Stimulated activated CD4-positive, alpha-beta T cell treated with anti-CD3 and anti-CD28 coated beads, TNF-alpha, amount 100 ng/mL, for 24 hours (primary cell): Measurements from ENCODE around the gene PGLYRP4.
"Not testable (repeated sequence)": the region's sequence is repeated elsewhere in the genome, so short reads cannot be mapped to it uniquely, and the experiment has no call there.

ENCODE experiments used
- DNase-seq, 3 experiments: peaks; one replicate each; pipeline ENCODE4 v3.0.0-alpha.2; 2020; ENCODE audit warnings: low read depth in 3 of 3

Gene PGLYRP4

DNA sequence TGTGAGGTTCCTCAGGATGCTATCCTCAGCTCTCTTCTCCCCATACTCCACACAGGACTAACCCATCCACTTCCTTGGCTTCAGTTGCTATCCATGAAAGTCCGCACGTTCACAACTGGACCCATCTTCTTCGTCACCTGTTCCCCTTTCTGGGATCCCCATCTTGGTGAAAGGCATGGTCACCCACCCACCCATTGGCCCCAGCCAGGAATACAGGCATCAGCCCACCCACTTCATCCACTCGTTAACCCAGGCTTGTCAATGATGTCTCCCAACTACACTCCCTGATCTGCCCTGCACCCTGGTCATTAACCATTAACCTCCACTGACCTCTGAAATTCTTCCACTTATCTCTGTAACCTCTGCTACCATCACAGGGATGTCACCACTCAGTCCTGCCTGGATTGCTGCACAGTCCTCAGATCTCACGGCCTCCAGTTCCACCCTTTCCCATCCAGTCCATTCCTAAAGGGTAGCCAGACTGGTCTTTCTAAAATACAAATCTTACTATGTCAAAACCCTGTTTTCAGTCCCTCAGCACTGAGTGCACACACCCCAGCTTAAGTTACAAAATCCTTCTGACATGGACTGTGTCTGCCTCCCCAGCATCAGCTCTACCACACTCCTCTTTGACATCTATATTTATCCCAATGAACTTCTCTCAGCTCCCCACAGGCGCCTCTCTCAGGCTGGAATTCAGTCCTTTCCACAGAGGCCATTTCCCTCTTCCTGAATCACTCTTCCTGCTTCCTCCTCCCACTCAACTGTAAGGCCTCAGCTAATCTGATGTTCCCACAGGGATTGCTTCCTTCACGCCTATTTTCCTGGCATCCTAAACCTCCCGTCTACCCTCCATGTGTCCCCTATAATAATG is 10.4 kb downstream of the PGLYRP4 start:
- DNase-seq = no peak

DNA sequence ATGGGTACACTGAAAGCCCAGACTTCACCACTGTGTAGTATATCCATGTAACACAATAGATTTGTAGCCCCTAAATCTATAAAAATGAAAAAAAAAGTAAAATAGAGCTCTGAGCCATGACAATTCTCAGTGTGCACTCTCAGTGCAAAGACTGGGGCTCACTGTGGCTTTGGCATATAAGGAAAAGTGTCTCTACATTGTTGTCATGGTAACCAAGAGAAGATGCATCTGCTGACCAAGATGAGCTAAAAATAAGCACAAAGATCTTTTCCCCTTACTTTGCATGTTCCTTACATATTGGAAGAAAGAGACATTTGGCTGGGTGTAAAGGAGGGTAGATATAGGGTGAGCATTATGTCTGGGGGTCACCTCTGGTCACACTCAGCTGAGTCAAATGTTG is 12.0 kb downstream of the PGLYRP4 start:
- no peak for DNase-seq

DNA sequence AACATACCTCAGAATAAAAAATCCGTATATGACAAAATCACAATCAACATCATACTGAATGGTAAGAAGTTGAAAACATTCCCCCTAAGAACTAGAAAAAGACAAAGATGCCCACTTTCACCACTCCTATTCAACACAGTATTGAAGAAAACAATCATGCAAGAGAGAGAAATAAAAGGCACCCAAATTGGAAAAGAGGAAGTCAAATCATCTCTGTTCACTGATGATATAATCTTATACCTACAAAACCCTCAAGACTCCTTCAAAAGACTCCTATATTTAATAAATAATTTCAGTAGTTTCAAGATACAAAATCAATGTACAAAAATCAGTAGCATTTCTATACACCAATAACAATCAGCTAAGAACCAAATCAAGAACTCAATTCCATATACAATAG is 14.7 kb downstream of the PGLYRP4 start:
- DNase-seq = no peak

DNA sequence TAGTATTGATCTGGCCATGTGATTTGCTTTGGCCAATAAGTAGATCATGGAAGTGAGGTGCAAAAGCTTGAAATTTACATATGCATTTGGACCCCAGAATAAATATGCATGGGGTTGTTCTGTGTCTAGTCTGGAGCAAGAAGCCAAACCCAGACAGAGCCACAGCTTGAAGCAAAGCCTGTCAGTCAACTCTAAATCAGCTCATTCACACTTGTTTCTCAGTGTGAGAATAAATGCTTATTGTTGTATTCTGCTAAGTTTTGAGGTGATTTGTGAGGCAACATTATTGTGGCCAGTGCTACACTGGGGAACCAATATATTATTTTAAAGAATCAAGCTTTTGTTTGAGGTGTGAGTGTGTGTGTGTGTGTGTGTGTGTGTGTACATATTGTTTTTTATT is 23.7 kb downstream of the PGLYRP4 start:
- DNase-seq = no peak

DNA sequence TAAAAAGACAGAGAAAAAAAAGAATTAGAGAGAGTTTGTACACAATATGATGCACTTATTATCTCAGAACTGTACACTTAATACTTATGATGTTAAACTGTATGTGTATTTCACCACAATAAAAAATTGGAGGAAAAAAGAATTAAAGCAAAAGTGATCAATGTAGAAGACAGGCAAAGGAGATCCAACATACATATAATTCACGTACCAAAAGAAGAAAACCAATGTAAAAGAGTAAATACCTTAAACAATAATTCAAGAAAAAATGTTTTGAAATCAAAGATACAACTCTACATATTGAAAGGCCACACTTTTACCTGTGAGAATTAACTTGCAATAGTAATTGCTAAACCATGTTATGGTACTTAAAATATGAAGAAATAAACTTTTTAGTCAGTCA is 26.1 kb downstream of the PGLYRP4 start:
- DNase-seq = no peak

DNA sequence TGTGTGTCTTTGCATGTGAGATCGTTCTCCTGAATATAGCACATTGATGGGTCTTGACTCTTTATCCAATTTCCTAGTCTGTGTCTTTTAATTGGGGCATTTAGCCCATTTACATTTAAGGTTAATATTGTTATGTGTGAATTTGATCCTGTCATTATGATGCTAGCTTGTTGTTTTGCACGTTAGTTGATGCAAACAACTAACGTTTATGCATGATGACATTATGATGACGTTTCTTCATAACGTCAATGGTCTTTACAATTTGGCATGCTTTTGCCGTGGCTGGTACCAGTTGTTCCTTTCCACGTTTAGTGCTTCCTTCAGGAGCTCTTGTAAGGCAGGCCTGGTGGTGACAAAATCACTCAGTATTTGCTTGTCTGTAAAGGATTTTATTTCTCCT is 30.5 kb downstream of the PGLYRP4 start:
- DNase-seq = not testable (repeated sequence)

DNA sequence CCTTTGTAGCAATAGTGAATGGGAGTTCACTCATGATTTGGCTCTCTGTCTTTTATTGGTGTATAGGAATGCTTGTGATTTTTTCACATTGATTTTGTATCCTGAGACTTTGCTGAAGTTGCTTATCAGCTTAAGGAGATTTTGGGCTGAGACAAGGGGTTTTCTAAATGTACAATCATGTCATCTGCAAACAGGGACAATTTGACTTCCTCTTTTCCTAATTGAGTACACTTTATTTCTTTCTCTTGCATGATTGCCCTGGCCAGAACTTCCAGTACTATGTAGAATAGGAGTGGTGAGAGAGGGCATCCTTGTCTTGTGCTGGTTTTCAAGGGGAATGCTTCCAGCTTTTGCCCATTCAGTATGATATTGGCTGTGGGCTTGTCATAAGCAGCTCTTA is 32.6 kb downstream of the PGLYRP4 start:
- DNase-seq = not testable (repeated sequence)

DNA sequence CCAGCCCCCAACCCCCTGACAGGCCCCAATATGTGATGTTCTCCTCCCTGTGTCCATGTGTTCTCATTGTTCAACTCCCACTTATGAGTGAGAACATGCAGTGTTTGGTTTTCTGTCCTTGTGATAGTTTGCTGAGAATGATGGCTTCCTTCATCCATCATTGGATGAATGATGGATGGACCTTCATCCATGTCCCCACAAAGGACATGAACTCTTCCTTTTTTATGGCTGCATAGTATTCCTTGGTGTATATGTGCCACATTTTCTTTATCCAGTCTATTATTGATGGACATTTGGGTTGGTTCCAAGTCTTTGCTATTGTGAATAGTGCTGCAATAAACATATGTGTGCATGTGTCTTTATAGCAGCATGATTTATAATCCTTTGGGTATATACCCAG is 34.3 kb downstream of the PGLYRP4 start:
- not testable (repeated sequence) for DNase-seq

DNA sequence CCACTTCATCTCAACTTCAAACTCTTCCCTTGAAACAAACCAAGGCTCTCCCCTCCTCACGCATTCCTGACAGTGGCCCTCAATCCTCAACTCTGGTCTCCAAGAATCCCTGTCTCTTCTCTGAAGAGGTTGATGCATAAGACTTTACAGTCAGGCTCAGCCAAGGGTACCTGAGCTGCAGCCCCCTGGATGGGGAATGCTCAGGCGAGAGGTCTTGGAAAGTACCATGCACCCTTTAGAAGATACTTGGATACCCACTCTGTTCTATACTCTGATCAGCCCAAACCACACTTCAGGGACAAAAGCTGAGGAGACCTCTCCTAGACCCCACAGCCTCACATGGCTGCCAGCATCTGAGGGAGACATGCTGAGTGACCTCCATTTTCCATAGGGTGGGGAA is 35.4 kb downstream of the PGLYRP4 start:
- no peak for DNase-seq

DNA sequence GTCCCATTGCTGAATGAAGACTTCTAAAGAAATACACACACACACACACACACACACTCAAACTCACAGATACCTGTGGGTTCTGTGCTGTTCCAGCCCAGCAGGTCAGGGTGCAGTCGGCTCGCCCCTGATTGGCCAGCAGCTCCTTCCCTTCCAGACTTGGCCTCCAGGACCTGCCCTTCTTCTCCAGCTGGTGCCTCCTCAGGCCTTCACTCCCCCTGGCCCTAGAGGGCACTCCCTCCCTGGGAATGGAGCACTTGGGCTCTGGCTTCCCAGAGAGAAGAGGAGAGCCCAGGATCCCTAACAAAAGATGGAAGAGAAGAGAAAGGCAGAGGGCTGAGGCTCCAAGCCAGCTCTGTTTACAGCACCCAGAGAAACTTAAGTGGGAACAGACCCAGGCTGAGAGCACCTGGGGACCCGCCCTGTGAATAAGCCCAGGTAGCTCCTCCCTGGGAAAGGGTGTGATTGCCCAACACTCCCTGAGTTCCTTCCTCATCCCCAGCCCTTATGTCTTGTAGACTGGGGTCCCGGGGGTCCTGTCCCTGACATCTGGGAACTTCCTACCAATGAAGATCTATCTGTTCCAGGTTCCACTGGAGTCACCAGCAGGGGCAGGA is 36.0 kb downstream of the PGLYRP4 start, which contains the start of gene PGLYRP3:
Gene PGLYRP3 (minus strand): TSS at position 383 of the 617 bp plus-strand sequence. CDS start 2,287 bp downstream, outside the sequence.
- DNase-seq = no peak

DNA sequence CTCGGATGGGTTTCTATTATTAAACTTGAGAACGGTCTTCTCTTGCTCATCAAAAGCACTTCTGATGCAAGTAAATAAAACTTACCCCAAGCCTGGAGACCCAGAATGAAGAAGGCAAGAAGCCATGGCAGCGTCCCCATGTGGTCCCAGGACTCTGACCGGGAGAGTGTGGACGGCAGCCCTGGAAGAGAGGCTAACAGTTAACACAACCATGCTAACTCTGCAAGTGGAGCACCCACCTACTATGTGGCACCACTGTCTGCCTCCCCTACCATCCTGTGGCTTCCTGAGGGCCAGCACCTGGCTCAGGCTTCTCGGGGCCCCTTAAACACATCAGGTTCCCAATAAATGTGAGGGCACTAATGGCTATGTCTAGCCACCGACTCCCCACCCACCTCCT is 38.1 kb downstream of the PGLYRP4 start:
- no peak for DNase-seq

DNA sequence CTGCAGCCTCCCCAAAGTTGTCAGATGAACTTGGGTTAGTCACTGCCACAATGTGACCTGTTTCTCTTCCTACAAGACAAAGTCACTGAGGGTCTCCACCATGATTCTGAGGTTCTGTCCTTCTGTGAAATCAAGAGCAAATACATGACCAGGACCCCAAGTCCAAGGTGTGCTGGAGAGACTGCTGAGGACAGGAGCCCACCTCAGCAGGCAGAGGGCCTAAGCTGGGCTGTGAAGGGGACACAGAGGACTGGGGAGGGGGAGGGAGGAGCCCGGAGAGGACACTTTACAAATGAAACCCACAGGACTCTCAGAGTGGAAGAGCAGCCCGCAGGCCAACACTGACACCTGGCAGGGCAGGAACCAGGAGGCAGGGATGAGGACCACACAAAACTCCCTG is 39.2 kb downstream of the PGLYRP4 start:
- no peak for DNase-seq

DNA sequence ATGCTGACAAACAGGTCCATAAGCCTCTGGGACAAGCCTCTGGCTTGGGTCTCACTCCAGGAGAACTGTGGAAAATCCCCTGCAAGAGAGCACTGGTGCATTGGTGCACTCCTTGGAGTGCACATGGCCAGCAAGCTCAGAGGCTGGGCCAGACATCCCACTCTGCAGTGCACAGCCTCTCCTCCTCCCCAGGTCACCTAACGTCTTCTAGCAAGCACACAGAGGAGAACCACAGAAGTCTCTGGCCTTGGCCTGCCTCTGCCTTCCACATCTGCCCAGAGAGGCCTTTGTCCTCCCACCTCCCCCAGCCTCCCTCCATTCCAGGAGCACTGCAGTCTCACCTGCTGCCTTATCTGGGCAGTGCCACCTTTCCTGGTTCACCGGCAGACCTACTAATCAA is 40.1 kb downstream of the PGLYRP4 start:
- DNase-seq = no peak

- no peak for DNase-seq
These were observed 41.4 kb downstream of the PGLYRP4 start for GRCh38 chr1:153307221-153307600.

GRCh38 chr1:153306303-153307220 is 42.1 kb downstream of the PGLYRP4 start:
- no peak for DNase-seq

GRCh38 chr1:153305682-153306081 is 43.0 kb downstream of the PGLYRP4 start:
- no peak for DNase-seq

GRCh38 chr1:153302308-153302707 is 46.3 kb downstream of the PGLYRP4 start:
- DNase-seq = no peak

DNA sequence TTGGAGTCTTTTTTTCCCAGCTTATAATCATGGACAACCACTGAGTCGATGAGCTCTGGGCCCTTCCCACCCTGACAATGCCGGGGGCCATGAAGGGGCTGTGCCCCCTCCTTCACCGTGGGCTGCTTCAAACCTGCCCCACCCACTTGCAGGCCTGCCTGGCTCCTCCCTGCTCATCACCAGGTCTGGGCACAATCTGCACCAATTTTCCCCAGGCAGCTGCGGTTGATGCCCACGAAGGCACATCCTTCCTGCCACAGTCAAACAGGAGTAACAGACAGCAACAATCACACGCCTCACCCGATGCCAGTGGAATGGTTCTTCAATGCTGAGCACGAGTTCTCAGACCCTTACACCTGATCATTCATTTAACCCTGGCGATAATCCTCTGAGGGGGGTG is 54.8 kb downstream of the PGLYRP4 start:
- DNase-seq = peak in 1 of 3 experiments; percentile 9

GRCh38 chr1:153293480-153293775 is 55.2 kb downstream of the PGLYRP4 start:
- no peak for DNase-seq

DNA sequence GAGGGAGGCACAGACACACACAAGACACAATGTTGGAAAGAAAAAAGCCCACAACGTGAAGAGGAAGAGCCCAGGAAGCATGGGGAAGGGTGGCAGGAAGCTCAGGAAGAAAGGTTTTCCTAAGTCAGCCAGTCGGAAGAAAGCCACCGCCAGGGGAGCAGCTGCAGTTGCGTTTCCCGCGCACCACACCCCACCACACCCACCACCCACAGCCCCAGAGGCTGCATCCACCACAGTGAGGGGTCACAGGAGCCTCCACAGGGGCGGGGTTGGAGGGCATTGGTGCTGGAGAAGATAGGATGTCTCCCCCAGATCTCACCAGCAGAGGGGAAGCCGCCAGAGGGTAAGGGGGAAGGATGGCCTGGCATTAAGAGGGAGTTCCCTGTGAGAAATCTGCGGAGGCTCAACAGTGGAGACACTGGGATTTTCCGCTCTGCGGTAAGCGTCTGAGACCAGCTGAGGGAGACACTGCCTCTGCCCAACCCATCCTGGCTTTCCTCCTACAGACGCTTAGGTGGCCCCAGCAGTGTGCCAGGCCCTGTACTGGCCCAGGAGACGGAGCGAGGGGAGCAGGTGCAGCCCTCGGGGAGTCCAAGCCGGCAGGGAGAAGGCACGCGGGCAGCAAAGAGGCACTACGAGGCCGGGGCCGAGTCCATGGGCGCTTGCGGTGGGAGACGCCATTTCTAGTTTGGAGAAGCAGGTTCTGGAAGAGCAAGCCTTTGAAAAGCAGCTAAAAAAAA is 55.7 kb downstream of the PGLYRP4 start:
- no peak for DNase-seq

GRCh38 chr1:153292185-153292584 is 56.5 kb downstream of the PGLYRP4 start:
- DNase-seq = no peak

- no peak for DNase-seq
These were observed 57.1 kb downstream of the PGLYRP4 start for GRCh38 chr1:153291514-153291913.
